Activated T-helper 2 cell treated with anti-CD3 and anti-CD28 coated beads, Interferon-gamma antibody, Interleukin-2, Interleukin-4, amounts not matched to agents 10 μg/mL and 5 μg/mL and 100 μg/mL, durations not matched to agents 14 hours and 24 hours and 36 hours (primary cell): ENCODE results near the gene UGT1A5. TPM values are rescaled to one million over a fixed set of nuclear protein-coding genes. Genes with fewer than 3 reads are reported as not detected.

Experiments
- DNase-seq: peaks from one replicate; pipeline ENCODE4 v3.0.0; 2021; ENCODE audit warnings: low spot score
- H3K27ac Mint-ChIP-seq: one replicate; pipeline ENCODE4 v1.8.0; 2021; ENCODE audit warnings: mixed read lengths
- H3K27me3 Mint-ChIP-seq: one replicate; pipeline ENCODE4 v1.8.0; 2021; ENCODE audit warnings: low read depth, mixed read lengths
- H3K36me3 Mint-ChIP-seq: one replicate; pipeline ENCODE4 v1.8.0; 2021; ENCODE audit warnings: low read depth, mixed read lengths
- H3K4me1 Mint-ChIP-seq: one replicate; pipeline ENCODE4 v1.8.0; 2021; ENCODE audit warnings: low read depth, mixed read lengths
- H3K4me3 Mint-ChIP-seq: one replicate; pipeline ENCODE4 v1.8.0; 2021; ENCODE audit warnings: low read depth, mild to moderate bottlenecking, moderate library complexity, mixed read lengths
- H3K9me3 Mint-ChIP-seq: one replicate; pipeline ENCODE4 v1.8.0; 2021; ENCODE audit warnings: mixed read lengths
- intact Hi-C: fragments of 100-400 bp; cut with micrococcal nuclease; formaldehyde crosslinking; loops from one replicate; pipeline ENCODE4 v1.15.1; 2023
- total RNA-seq: library from RNA; stranded (reverse); gene quantifications from 2 replicates; pipeline ENCODE4 v1.2.3, GENCODE V29; 2022

Gene UGT1A5
- total RNA-seq, 1 donor from 2014 or later: not detected

GRCh38 chr2:233780771-233781170, 68.1 kb downstream of the UGT1A5 start:
- Mint-ChIP-seq H3K9me3 (peaks cover 4% of the 10 kb centered on the region), H3K27me3 (peaks cover 4% of the 10 kb centered on the region), H3K27ac (no peak overlapping the region), H3K4me1 (no peaks in the 10 kb centered on the region), H3K4me3 (no peak overlapping the region), H3K36me3 (no peaks in the 10 kb centered on the region)
- DNase-seq: no peak
- intact Hi-C loops: no loop called here

- no peaks in the 10 kb centered on the region for H3K36me3 Mint-ChIP-seq
- no peak overlapping the region for H3K4me3 Mint-ChIP-seq
- H3K27ac Mint-ChIP-seq: no peak overlapping the region
- DNase-seq: no peak
- H3K27me3 Mint-ChIP-seq: no peaks in the 10 kb centered on the region
- peaks cover 5% of the 10 kb centered on the region for H3K9me3 Mint-ChIP-seq
- intact Hi-C loops: no loop called here
- no peaks in the 10 kb centered on the region for H3K4me1 Mint-ChIP-seq
Observed at GRCh38 chr2:233789554-233789953, 76.8 kb downstream of the UGT1A5 start.

- Mint-ChIP-seq H3K27ac (no peak overlapping the region), H3K9me3 (peaks cover under 1% of the 10 kb centered on the region), H3K4me3 (no peak overlapping the region), H3K4me1 (no peaks in the 10 kb centered on the region), H3K27me3 (no peaks in the 10 kb centered on the region), H3K36me3 (no peaks in the 10 kb centered on the region)
- no peak for DNase-seq
- intact Hi-C loops: no loop called here
Observed at GRCh38 chr2:233791151-233791882, 78.6 kb downstream of the UGT1A5 start.

- H3K9me3 Mint-ChIP-seq: no peaks in the 10 kb centered on the region
- no peaks in the 10 kb centered on the region for H3K4me1 Mint-ChIP-seq
- intact Hi-C loops: no loop called here
- DNase-seq: no peak
- H3K27me3 Mint-ChIP-seq: no peaks in the 10 kb centered on the region
- no peak overlapping the region for H3K27ac Mint-ChIP-seq
- H3K36me3 Mint-ChIP-seq: no peaks in the 10 kb centered on the region
- H3K4me3 Mint-ChIP-seq: no peak overlapping the region
Observed at GRCh38 chr2:233791883-233792329, 79.2 kb downstream of the UGT1A5 start.

- Mint-ChIP-seq H3K9me3 (no peaks in the 10 kb centered on the region), H3K4me1 (no peaks in the 10 kb centered on the region), H3K27ac (no peak overlapping the region), H3K36me3 (no peaks in the 10 kb centered on the region), H3K27me3 (no peaks in the 10 kb centered on the region), H3K4me3 (no peak overlapping the region)
- DNase-seq: no peak
- intact Hi-C loops: no loop called here
Observed at GRCh38 chr2:233792720-233793119, 80.0 kb downstream of the UGT1A5 start.

GRCh38 chr2:233793465-233794127, 80.9 kb downstream of the UGT1A5 start:
- H3K36me3 Mint-ChIP-seq: no peaks in the 10 kb centered on the region
- intact Hi-C loops: no loop called here
- H3K9me3 Mint-ChIP-seq: no peaks in the 10 kb centered on the region
- no peaks in the 10 kb centered on the region for H3K27me3 Mint-ChIP-seq
- H3K4me3 Mint-ChIP-seq: no peak overlapping the region
- no peaks in the 10 kb centered on the region for H3K4me1 Mint-ChIP-seq
- no peak for DNase-seq
- no peak overlapping the region for H3K27ac Mint-ChIP-seq

GRCh38 chr2:233794128-233794658, 81.5 kb downstream of the UGT1A5 start:
- intact Hi-C loops: no loop called here
- Mint-ChIP-seq H3K27ac (no peak overlapping the region), H3K27me3 (no peaks in the 10 kb centered on the region), H3K4me1 (no peaks in the 10 kb centered on the region), H3K4me3 (no peak overlapping the region), H3K9me3 (no peaks in the 10 kb centered on the region), H3K36me3 (no peaks in the 10 kb centered on the region)
- DNase-seq: no peak

GRCh38 chr2:233795735-233796171, 83.0 kb downstream of the UGT1A5 start:
- intact Hi-C loops: no loop called here
- no peaks in the 10 kb centered on the region for H3K4me1 Mint-ChIP-seq
- H3K9me3 Mint-ChIP-seq: no peaks in the 10 kb centered on the region
- no peaks in the 10 kb centered on the region for H3K36me3 Mint-ChIP-seq
- H3K4me3 Mint-ChIP-seq: no peak overlapping the region
- DNase-seq: no peak
- H3K27ac Mint-ChIP-seq: no peak overlapping the region
- H3K27me3 Mint-ChIP-seq: no peaks in the 10 kb centered on the region

- no peak for DNase-seq
- H3K27ac Mint-ChIP-seq: no peak overlapping the region
- H3K4me1 Mint-ChIP-seq: no peaks in the 10 kb centered on the region
- intact Hi-C loops: no loop called here
- H3K9me3 Mint-ChIP-seq: no peaks in the 10 kb centered on the region
- H3K27me3 Mint-ChIP-seq: no peaks in the 10 kb centered on the region
- no peaks in the 10 kb centered on the region for H3K36me3 Mint-ChIP-seq
- H3K4me3 Mint-ChIP-seq: no peak overlapping the region
Observed at GRCh38 chr2:233796254-233796653, 83.5 kb downstream of the UGT1A5 start.

- H3K9me3 Mint-ChIP-seq: no peaks in the 10 kb centered on the region
Observed at GRCh38 chr2:233798335-233799086, 85.8 kb downstream of the UGT1A5 start.

GRCh38 chr2:233799087-233799665, 86.5 kb downstream of the UGT1A5 start:
- DNase-seq: no peak
- H3K36me3 Mint-ChIP-seq: no peaks in the 10 kb centered on the region
- no peaks in the 10 kb centered on the region for H3K9me3 Mint-ChIP-seq
- intact Hi-C loops: no loop called here
- no peak overlapping the region for H3K4me3 Mint-ChIP-seq
- H3K27ac Mint-ChIP-seq: no peak overlapping the region
- no peaks in the 10 kb centered on the region for H3K27me3 Mint-ChIP-seq
- H3K4me1 Mint-ChIP-seq: no peaks in the 10 kb centered on the region

More at GRCh38 chr2:233798335-233799086, 85.8 kb downstream of the UGT1A5 start:
- no peak overlapping the region for H3K27ac Mint-ChIP-seq
- intact Hi-C loops: no loop called here
- H3K36me3 Mint-ChIP-seq: no peaks in the 10 kb centered on the region
- no peak for DNase-seq
- H3K4me1 Mint-ChIP-seq: no peaks in the 10 kb centered on the region
- no peaks in the 10 kb centered on the region for H3K27me3 Mint-ChIP-seq
- H3K4me3 Mint-ChIP-seq: no peak overlapping the region

- no peaks in the 10 kb centered on the region for H3K9me3 Mint-ChIP-seq
- no peaks in the 10 kb centered on the region for H3K4me1 Mint-ChIP-seq
- no peak for DNase-seq
- H3K4me3 Mint-ChIP-seq: no peak overlapping the region
- no peaks in the 10 kb centered on the region for H3K36me3 Mint-ChIP-seq
- no peaks in the 10 kb centered on the region for H3K27me3 Mint-ChIP-seq
- no peak overlapping the region for H3K27ac Mint-ChIP-seq
- intact Hi-C loops: no loop called here
Observed at GRCh38 chr2:233799716-233800115, 87.0 kb downstream of the UGT1A5 start.
